Measurements from ENCODE around the gene TBC1D16.

TBC1D16 gene, protein sequence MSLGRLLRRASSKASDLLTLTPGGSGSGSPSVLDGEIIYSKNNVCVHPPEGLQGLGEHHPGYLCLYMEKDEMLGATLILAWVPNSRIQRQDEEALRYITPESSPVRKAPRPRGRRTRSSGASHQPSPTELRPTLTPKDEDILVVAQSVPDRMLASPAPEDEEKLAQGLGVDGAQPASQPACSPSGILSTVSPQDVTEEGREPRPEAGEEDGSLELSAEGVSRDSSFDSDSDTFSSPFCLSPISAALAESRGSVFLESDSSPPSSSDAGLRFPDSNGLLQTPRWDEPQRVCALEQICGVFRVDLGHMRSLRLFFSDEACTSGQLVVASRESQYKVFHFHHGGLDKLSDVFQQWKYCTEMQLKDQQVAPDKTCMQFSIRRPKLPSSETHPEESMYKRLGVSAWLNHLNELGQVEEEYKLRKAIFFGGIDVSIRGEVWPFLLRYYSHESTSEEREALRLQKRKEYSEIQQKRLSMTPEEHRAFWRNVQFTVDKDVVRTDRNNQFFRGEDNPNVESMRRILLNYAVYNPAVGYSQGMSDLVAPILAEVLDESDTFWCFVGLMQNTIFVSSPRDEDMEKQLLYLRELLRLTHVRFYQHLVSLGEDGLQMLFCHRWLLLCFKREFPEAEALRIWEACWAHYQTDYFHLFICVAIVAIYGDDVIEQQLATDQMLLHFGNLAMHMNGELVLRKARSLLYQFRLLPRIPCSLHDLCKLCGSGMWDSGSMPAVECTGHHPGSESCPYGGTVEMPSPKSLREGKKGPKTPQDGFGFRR

DNA sequence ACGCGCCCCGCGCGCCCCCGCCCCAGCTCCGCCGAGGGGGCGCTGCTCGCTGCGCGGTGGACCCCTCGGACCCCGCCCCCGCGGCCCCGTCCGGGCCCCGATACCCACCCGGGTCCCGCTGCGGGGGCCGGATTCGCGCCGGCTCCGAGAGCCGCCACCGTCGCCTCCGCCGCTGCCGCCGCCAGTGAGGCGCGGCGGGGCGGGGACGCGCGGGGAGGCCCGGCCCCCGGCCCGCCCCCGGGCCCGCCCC lies at the start of gene TBC1D16:
Gene TBC1D16 (minus strand): TSS at position 186 of the 250 bp plus-strand sequence. CDS start 22,325 bp downstream, outside the sequence.
- no peak for DNase-seq

DNA sequence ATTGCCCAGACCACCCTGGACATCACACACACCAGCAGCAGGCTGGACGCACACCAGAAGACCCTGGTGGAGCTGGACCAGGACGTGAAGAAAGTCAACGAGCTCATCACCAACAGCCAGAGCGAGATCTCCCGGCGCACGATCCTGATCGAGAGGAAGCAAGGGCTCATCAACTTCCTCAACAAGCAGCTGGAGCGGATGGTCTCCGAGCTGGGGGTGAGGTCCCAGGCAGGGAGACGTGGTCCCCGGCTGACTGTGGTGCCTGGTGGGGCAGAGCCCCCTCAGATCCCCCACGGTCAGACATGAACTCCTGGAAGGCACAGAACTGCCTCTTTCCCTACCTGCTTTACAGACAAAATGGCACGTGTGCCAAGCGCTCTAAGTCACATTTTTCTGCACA lies 49.1 kb upstream of the TBC1D16 start:
- no peak for DNase-seq

DNA sequence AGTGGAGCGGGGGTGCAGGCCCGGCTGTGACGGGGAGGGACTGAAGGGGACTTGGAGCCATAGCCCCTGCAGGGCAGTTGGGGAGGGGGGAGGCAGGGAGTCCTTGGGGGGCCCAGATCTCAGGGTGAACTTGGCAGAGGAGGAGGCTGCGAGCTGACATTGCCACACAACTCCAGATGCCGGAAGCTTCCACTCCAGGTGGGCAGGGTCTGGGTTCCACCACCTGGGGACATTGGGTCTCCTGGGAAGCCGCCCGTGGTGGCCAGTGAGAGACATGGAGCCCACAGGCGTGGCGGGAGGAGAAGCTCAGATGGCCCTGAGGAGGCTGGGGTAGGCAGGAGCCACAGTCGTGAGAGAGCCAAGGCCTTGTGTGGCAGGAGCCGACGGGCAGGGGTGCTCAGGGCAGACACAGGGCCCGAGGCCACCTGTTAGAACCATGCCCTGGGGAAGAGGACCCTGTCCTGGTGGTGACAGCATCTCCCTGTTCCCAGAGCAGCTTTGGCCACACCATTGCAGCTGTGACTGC lies 47.5 kb upstream of the TBC1D16 start:
- no peak for DNase-seq

DNA sequence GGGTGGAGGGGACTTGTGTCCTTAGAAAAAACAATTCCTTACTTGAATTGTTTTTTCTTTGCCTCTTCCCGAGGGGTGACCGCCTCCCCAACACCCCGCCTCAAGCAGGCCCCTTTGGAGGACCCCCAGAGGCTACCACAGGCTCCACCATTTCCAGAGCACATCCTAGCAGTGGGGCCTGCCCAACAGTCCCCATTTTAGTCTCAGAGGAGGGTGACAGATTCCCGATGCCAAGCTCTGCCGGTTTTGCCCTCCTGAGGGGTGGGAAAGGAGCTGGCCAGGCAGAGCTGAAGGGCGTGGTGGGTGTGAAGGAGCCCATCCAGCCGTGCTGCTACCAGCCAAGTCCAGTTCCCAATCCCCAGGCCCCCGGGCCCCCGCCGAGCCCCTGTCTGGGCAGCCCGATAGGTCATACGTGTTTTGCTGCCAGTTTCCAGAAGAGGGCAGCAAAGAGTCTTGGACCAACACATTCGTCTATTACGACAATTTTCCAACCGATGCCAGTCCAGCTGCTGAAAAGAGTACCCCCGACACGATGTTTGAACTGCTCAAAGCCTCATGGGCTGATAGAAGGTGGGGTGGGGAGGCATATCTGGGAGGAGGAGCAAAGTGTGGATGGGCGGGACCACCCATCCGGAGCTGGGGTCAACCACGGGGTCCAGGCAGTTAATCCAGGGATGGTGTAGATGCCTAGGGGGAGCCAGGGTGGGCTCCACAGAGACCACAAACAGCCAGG lies 46.9 kb upstream of the TBC1D16 start:
- DNase-seq: peak; percentile 56

DNA sequence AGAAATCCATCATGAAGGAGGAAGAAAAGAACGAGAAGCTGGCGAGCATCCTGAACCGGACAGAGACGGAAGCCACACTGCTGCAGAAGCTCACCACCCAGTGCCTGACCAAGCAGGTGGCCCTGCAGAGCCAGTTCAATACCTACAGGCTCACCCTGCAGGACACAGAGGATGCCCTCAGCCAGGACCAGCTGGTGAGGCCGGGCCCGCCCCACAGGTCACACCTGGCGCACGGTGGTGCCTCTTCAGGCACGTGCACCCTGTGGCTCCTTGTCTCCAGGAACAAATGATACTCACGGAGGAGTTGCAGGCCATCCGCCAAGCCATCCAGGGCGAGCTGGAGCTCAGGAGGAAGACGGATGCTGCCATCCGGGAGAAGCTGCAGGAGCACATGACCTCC lies 45.9 kb upstream of the TBC1D16 start:
- no peak for DNase-seq

DNA sequence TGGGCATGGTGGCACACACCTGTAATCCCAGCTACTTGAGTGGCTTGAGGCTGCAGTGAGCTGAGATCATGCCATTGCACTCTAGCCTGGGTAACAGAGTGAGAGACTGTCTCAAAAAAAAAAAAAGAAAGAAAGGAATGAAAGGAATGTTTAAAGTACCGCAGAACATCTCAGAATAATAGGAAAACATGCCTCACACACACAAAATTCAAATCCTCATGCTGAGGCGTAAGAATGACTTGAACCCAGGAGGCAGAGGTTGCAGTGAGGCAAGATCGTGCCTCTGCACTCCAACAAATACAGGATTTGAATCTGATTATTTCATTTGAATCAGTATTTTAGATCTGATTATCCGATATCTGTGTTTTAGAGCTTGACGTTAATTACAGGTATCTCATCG lies 44.4 kb upstream of the TBC1D16 start:
- DNase-seq: no peak

DNA sequence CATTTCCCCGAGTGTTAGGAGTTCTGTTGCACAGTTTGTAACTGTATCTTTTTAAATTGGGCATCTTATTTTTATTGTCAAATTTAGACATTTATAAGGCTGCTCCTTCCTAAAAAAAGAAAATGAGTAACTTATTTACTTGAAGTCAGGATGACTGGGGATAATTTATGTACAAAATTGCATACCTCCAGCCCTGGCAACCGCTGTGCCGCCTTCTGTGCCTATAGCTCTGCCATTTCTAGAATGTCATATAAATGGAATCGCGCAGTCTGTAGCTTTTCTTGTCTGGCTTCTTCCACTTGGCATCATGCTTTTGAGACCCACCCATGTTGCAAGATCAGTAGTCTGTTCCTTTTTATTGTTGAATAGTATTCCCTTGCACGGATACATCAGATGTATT lies 36.7 kb upstream of the TBC1D16 start:
- no peak for DNase-seq

DNA sequence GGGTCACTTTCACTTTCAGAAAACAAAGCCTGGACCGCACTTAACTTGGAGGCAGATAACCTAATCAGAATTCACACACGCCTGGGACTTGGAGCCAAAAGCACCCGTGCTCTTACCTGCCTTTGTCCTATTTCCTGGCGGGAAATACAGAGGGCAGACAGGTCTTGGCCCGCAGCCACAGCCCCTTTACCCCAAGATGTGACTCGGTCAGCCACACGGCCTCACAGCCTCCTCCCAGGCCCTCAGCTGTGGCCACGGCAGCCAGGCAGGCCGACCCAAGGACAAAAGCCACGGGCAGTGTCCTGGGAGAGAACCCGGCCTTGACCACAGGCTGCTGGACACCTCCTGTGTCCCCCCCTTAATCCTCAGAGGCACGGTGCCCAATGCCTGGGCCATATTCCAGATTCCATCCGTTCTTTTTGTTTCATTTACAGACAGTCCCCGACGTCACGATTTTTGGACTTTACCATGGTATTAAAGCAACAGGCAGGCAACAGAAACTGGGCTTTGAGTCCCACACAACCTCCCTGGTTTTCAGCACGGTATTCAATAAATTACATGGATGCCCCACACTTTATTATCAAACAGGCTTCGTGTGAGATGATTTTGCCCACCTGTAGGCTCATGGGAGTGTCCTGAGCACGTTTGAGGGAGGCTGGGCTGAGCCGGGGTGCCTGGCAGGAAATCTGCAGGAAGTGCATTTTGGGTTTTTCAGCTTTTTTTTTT lies 35.6 kb upstream of the TBC1D16 start:
- peak; percentile 75 for DNase-seq

DNA sequence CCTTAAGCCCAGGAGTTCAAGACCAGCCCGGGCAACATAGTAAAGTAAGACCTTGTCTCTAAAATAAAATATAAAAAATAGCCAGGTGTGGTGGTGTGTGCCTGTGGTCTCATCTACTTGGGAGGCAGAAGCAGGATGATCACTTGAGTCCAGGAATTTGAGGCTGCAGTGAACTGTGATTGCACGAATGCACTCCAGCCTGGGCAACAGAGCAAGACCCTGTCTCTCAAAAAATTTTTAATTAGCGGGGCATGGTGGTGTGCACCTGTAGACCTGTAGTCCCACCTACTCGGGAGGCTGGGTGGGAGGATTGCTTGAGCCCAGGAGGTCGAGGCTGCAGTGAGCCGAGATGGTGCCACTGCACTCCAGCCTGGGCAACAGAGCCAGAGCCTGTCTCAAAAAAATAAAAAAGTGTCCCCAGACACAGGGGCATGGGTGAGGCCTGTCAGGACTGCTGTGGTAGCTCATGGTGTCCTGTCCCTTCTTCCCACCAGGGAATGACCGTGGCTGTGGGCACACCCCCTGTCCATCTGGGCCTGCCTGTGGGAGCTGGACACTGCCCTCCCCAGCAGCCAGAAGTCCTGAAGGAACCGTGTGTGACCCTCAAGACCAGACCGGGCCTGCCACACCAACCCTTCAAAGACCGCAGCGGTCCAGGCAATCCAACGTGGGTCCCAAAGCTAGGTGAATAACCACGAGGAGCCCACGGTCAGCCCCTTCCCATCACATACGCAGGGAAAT lies 34.9 kb upstream of the TBC1D16 start:
- DNase-seq: no peak

DNA sequence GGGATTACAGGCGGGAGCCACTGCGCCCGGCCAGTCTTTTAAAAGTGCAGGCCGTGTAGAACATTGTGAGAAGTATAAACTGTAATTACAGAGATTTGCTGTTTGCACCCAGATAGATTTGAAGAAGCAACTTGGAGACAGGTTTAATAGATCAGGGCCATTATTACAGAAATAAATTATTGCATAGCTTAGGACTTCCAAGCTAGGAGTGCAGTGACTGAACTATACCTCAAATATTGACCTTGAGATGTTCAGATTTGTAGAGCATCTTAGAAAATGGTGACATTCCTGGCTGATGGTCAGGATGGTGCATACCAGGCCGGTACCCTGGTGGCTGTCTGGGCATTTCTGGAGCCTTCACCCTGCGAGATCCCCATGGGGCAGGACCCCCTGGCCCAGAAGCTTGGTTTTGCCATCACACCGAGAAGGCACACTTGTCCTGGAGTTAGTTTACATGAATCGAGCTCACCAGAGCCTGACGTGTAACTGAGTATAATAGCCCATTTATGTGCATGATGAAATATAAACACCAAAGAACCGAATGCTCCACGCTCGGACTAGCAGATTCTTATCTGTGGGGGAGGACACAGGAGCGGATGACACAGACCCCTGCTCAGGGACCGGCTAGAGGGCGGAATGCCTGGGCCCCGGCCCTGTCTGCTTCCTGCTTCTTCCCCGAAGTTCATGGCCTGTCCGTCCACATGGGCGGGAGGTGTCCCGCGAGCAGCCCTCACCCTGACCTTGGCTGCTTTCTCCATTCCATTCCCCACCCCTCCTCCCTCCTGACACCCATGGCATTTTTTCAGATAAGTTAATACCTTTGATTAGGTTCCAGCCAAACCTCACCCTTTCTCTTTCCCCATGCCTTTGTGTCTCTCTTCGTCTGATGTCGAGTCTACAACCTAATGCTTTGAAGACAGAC lies 32.9 kb upstream of the TBC1D16 start:
- DNase-seq: no peak

DNA sequence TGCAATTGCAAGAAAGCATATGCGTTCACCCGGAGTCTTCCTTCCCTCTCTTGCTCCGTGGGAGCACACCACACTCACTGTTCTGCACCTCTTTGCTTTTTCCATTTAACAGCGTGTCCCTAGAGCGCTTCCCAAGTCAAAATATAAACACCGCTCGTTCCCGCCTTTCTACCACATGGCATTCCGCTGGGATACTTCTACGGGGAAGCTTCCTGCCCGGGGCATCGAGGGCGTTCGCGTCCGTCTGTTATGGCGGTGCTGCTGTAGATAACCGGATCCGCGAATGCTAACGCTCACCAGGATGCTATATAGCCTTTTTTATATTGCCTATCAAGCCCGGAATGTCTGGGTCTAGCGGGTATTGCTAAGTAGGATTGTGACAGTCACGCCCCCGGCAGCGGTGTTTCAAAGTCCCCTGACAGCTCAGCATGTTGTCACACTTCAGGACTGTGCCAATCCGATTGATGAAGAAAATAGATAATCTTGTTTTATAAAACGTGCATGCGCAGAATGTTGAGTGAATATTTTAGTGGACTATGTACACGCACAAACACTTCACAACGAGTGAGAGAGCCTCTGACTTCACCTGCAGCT lies 31.8 kb upstream of the TBC1D16 start:
- DNase-seq: no peak

DNA sequence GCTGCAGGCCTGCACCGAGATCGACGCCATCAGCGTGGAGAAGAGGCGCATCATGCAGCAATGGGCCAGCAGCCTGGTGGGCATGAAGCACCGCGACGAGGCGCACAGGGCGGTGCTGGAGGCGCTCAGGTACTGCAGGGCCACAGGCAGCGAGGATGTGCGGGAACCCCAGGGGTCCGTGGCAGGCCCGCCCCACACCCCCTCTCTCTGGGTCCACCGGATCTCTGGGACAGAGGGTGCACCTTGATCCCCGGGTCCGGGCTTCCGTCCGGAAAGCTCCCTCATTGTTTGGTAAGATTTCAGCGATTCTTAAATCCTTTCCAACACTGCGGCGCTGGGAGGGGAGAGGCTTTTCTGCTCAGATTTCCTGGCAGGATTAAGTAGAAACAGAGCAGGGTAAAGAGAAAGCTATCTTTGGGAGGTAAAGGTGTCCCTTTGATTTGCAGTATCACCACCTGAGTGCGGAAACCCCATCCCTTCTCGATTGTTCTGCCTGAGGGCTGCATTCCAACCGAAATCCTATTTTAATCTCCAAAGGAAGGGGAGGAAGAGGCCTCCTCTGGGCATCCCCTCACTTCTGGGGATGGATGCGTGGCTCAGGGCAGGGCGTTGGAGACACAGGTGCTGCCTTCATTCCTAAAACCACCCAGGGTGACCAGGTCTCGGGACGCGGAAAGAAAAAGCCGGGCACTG lies 30.0 kb upstream of the TBC1D16 start:
- DNase-seq: no peak

DNA sequence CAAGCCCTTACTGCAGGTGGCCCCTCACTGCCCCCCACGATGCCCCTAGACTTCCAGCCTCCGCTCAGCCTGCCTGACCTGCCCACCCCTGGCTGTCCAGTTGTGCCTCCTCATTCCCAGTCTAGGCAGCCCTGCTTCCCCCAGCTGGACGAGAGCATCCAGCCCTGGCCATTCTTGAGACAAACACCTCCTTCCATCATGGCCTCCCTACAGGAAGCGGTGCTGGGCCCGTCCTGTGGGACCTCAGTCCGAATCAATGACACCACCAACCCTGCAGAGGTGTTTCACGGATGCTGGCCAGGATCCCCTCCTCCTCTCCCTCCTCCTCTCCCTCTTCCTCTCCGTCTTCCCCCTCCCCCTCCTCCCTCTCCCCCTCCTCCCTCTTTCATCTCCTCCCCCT lies 29.0 kb upstream of the TBC1D16 start:
- no peak for DNase-seq

DNA sequence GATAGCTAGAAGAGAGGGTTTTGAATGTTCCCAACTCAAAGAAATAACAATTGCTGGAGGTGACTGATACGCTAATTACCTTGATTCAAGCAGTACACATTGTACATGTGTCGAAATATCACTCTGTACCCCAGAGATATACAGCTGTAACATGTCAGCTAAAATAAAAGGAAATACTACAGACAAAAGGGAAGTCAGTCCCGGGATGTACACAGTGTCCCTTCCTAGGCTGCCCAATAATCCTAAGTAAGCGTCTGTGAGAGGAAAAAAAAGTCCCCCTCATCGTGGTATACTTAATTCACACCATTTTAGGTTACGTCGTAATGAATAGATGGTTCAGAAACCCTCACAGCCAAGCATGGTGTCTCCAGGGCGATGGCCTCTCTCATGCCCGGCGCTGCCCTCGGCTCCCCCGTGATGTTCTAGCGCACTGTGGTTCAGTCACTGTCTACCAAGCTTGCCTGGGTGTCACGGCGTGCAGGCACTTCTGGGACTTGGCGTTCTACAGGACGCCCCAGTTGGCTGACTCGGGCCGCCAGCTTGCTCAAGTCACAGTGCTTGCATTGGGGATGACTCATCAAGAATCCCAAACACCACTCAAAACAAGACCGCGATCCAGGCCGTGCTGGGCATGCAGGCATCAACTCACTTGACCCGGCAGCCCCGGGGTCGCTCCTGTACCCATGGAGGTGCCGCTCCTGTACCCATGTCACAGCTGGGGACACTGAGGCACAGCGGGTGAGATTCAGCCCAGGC lies 28.3 kb upstream of the TBC1D16 start:
- DNase-seq: peak; percentile 22

DNA sequence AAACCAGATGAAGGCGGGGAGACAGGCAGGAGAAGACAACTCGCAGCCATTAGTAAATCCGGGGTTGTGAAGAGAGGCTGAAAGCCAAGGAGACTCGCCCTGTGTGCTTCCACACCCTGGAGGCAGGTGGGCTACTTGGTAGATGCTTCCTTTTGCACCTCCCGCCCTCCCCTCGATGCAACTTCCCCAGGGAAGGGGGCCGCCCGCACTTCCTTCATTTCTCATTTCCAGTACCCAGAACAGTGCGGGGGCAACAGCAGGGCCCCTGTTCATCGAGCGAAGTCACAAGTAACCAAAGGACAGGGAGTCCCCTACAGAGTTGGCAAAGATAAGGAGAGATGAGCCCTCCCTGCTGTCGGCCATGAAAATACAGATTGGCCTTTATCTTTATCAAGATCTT lies 25.7 kb upstream of the TBC1D16 start:
- DNase-seq: no peak

DNA sequence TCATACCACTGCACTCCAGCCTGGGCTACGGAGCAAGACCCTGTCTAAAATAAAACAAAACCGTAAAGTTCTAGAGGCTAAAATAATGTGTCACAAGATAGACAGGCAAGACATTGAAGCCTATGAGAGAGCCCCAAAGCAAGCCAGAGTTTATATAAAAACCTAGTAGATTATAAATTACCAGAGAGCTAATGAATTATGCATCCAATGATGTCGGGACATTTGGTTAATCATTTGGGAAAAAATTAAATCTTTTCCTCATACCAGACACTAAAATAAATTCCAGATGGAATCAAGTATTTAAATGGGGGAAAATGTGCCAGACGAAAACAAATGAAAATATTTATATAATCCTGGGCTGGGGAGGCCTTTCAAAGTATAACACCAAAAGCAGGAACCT lies 25.0 kb upstream of the TBC1D16 start:
- no peak for DNase-seq

DNA sequence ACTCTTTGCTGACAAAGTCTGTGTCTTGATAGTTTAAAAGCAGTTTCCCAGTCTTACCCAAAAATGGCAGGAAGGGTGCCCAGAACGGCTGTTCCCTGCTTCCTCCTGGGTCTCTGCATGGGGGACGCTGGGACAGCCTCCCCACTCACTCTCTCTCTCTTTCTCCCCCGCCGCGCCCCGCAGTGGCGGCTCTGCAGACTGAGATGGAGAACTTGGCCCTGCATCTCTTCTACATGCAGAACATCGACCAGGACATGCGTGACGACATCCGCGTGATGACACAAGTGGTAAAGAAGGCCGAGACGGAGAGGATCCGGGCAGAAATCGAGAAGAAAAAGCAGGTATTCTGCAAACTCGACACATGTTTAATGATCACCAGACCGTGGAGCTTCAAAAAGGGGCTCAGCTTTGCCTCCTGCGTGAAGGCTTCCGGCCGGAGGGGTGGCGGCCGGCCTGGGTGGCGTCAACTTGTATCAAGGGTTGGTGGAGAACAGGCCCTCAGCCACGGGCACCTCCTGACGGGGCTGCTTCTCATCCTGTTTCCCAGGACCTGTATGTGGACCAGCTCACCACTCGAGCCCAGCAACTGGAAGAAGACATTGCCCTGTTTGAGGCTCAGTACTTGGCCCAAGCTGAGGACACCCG lies 22.8 kb upstream of the TBC1D16 start:
- DNase-seq: no peak

DNA sequence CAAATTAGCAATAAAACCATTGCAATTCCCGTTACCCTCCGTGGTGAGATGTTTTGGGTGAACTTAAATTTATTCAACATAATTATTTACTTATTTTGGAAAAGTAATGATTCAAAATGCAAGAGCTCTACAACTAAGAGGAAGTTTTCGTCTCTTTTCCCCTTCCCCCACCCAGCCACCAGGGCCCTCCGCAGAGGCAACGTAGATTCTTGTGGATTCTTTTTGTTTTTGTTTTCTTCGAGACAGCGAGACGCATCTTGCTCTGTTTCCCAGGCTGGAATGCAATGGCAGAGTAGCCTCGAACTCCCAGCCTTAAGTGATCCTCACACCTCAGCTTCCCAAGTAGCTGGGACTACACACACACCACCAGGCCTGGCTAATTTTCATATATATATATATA lies 19.9 kb upstream of the TBC1D16 start:
- no peak for DNase-seq

DNA sequence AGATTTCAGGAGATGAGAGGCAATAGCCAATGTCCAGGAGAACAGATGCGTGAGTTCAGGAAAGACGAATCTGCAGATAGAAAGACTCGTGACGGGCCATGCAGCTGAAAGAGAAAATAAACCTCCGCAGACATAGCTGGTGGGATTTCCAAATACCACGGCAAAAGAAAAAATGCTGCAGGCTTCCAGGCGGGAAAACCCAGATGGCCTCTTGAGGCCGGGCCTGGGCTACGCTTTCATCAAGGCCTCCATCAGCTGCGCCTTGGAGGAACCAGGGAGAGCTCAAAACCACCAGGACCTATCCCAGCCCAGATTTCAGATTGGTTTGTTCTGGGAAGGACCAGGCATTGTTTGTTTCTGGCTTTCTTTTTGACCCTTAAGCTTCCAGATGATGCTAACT lies 17.4 kb upstream of the TBC1D16 start:
- DNase-seq: no peak
